ENCODE measurements around the gene PODXL. TPM values are rescaled to one million over a fixed set of nuclear protein-coding genes. Genes with fewer than 3 reads are reported as not detected.

Gene PODXL
- total RNA-seq, 2 experiments from 2014 or later: 1.3 to 1.5 TPM

DNA sequence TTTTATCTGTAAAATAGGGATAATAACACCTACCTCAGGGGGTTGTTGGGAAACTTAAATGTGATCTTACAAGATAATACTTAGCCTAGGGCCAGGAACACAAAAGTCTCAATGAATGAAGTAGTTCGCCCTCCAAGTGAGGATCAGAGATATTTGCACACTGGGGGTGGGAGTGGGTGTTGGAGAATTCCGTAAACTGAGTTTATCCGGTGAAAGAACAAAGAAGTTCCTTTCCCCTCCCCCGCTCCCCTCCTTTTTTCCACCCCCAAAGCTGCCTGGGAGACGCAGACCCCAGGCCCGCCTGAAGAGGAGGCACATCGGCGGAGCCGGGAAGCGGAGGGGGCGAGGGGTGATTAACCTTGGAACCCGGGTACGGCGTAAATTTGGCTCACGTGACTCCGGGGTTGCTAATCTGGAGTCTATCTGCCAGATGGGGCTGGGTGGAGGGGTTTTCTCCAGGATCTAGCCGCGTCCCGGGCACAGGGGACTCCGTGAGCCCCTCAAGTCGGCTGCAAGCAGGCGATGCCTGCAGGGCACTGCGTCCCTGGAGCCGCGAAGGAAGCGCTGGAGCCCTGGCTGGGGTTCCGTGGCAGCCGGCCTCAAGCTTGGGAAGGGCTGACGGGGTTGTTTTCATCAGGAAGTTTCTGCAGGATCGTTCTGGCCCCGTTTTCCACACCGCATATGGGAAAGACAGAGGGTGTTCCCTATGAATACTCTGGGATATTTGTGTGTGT, 1.4 kb upstream of the PODXL start:
- ChIA-PET CTCF (interaction anchor here (0.8 kb wide), 1 partner anchor 12 kb away, joined by 4 read pairs; no protein-coding TSS in a partner anchor), POLR2A (no interaction called here)
- ATAC-seq (no peak), DNase-seq (no peak)
- no peak overlapping the region for H3K27ac Mint-ChIP-seq
- peaks cover 57% of the 10 kb centered on the region for H3K27me3 Mint-ChIP-seq (ENCODE audit: low read depth)
- peak overlapping the region; percentile 56 for H3K4me3 Mint-ChIP-seq
- H3K9me3 Mint-ChIP-seq (ENCODE audit: insufficient read depth): no peaks in the 10 kb centered on the region
- H3K36me3 Mint-ChIP-seq (ENCODE audit: low read depth): no peaks in the 10 kb centered on the region
- H3K4me1 Mint-ChIP-seq (ENCODE audit: low read depth): peaks cover 16% of the 10 kb centered on the region

DNA sequence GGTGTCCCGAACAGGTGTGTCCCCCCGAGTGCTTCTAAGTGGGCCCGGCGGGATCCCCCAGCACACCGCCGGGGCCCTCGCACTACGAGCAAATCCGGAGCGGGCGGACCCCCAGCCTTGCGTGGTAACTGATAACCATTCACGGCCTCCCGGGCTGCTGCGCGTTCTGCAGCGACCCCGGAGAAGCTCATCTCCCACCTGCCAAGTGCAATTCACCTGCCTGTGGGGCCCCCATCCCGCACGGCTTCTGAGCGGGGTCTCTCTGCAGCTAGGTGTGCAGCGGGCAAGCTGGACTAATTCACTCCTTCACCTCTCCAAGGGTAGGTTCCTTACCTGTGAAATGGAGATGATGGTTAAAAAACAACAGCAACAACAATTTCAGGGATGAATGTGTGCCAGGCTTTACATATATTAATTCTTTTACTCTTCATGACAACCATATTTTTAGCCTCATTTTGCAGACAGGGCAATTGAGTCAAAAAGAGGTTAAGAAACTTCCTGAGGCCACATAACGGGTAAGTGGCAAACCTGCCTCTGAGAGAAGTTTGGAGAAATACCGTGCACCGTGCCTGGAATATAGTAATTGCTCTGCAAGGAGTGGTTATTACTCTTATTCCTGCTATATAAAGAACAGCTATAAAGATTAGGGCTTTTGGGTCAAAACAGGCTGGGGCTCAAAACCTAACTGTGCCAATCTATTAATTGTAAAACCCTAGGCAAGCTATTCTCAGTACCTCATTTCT, 652 bp upstream of the PODXL start:
- Mint-ChIP-seq H3K9me3 (ENCODE audit: insufficient read depth) (no peaks in the 10 kb centered on the region), H3K27me3 (ENCODE audit: low read depth) (peaks cover 57% of the 10 kb centered on the region), H3K4me1 (ENCODE audit: low read depth) (peaks cover 16% of the 10 kb centered on the region), H3K4me3 (peak overlapping the region; percentile 56), H3K36me3 (ENCODE audit: low read depth) (no peaks in the 10 kb centered on the region), H3K27ac (no peak overlapping the region)
- ChIA-PET CTCF (interaction anchor here (0.8 kb wide), 1 partner anchor 12 kb away, joined by 4 read pairs; no protein-coding TSS in a partner anchor), POLR2A (no interaction called here)
- ATAC-seq (no peak), DNase-seq (no peak)

DNA sequence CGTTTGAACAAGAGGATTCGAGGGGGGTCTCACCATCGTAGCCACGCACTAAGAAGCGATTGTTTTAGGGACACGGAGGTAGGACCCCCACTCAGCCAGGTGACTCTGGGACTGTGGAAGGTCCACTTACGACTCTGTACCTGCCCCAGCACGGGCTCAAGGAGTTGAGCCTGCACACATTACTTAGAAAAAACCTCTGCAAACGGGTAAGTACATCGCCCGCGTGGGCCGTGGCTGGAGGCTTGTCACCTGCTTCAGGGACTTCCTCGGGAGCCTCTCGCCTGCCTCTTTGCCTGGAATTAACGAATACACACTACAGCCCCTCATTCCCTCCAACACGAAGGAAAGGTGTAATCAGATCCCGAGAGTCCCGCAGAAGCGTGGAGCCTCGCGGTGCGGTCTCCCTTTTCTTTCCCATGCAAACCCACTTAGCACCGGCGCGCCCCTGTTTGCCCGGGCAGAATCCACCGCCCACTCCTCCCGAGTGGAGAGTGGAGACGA, 826 bp downstream of the PODXL start:
- peak; percentile 36 for DNase-seq
- Mint-ChIP-seq H3K36me3 (ENCODE audit: low read depth) (no peaks in the 10 kb centered on the region), H3K27ac (no peak overlapping the region), H3K27me3 (ENCODE audit: low read depth) (peaks cover 53% of the 10 kb centered on the region), H3K4me1 (ENCODE audit: low read depth) (peaks cover 16% of the 10 kb centered on the region), H3K4me3 (peak overlapping the region; percentile 61), H3K9me3 (ENCODE audit: insufficient read depth) (no peaks in the 10 kb centered on the region)
- POLR2A ChIA-PET: no interaction called here
- CTCF ChIA-PET: interaction anchor here (2.1 kb wide), 1 partner anchor 10 kb away, joined by 9 read pairs; no protein-coding TSS in a partner anchor
- ATAC-seq: no peak

DNA sequence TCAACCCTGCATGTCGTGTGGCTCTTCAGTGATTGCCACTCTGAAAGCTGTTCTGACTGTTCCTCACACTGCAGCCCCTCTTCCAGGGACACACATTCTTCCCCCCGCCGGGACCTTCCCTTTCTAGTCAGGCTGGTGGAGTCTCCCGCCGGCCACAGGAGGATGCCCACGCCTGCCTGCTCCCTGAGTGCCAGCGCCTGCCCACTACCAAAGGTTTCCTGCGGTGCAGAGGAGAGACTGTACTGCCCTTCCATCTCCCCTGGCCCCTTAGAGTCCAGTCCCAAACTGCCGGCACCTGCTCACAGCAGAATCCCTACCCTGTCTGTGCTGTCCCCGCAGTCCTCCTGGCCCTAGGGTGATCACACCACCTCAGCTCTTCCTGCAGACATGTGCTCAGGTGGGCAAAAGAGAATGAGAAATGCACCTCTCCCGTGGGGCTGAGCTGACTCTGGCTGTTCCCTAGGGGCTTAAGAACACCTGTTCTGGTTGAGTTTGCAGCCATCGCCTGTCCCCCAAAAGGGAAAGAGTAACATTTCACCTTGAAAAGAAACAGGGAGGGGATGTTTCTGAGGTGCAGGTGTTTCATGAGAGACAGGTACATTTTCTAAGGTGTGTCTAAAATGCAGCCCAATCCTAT, 1.4 kb downstream of the PODXL start:
- no peak overlapping the region for H3K27ac Mint-ChIP-seq
- no peak for DNase-seq
- peaks cover 49% of the 10 kb centered on the region for H3K27me3 Mint-ChIP-seq (ENCODE audit: low read depth)
- POLR2A ChIA-PET: no interaction called here
- peak overlapping the region; percentile 61 for H3K4me3 Mint-ChIP-seq
- H3K4me1 Mint-ChIP-seq (ENCODE audit: low read depth): peaks cover 16% of the 10 kb centered on the region
- no peaks in the 10 kb centered on the region for H3K36me3 Mint-ChIP-seq (ENCODE audit: low read depth)
- no peak for ATAC-seq
- no peaks in the 10 kb centered on the region for H3K9me3 Mint-ChIP-seq (ENCODE audit: insufficient read depth)
- CTCF ChIA-PET: interaction anchor here (1.0 to 2.1 kb wide), 3 partner anchors 9 to 16 kb away, joined by 3 to 9 read pairs (median 3); no protein-coding TSS in a partner anchor

DNA sequence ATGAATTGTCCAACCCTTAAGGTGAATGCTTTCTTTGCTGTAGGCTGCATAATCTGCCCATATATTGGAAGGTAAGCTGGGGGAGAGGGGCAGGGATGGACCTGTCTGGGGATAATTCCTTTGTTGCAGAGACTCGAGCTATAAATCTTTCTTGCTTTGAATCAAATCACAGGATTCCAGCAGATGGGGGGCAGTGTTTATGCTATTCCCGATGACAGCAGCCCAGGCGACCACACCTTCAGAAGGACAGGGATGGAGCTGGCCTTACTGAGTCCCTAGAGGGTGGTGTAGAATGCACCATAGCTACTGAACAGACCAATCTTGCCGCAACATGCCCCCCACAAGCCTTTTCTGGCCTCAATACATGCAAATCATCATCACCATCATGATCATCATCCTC, 2.5 kb downstream of the PODXL start:
- Mint-ChIP-seq H3K27me3 (ENCODE audit: low read depth) (peaks cover 46% of the 10 kb centered on the region), H3K9me3 (ENCODE audit: insufficient read depth) (no peaks in the 10 kb centered on the region), H3K4me3 (no peak overlapping the region), H3K36me3 (ENCODE audit: low read depth) (no peaks in the 10 kb centered on the region), H3K4me1 (ENCODE audit: low read depth) (peaks cover 16% of the 10 kb centered on the region), H3K27ac (no peak overlapping the region)
- ChIA-PET POLR2A (no interaction called here), CTCF (interaction anchor here (1.6 to 2.1 kb wide), 2 partner anchors 8 to 15 kb away, joined by 3 to 9 read pairs; no protein-coding TSS in a partner anchor)
- DNase-seq (no peak), ATAC-seq (no peak)

DNA sequence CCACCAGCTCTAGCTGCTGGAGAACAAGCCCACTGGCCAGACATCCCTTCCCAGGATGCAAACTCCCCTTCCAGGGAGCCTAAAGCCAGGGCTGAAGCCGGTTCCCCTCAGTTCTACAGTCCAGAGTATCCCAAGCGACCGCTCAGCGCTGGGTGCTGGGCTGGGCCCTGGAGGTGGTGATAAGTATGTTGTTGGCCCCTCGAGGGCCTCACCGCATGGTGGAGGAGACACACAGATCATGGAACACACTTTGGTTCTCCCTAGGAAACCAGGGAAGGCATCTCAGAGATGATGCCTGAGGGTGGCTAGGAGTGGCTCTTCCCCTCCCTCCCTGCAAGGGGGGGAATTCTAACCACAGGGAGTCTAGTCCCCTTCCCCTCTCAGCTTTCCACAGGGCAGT, 4.4 kb downstream of the PODXL start:
- ChIA-PET CTCF (interaction anchor here (0.6 kb wide), 1 partner anchor 237 kb away, joined by 3 read pairs; no protein-coding TSS in a partner anchor), POLR2A (no interaction called here)
- no peak for ATAC-seq
- H3K36me3 Mint-ChIP-seq (ENCODE audit: low read depth): no peaks in the 10 kb centered on the region
- peaks cover 10% of the 10 kb centered on the region for H3K4me1 Mint-ChIP-seq (ENCODE audit: low read depth)
- no peak overlapping the region for H3K4me3 Mint-ChIP-seq
- H3K27me3 Mint-ChIP-seq (ENCODE audit: low read depth): peaks cover 31% of the 10 kb centered on the region
- DNase-seq: no peak
- no peak overlapping the region for H3K27ac Mint-ChIP-seq
- H3K9me3 Mint-ChIP-seq (ENCODE audit: insufficient read depth): no peaks in the 10 kb centered on the region

DNA sequence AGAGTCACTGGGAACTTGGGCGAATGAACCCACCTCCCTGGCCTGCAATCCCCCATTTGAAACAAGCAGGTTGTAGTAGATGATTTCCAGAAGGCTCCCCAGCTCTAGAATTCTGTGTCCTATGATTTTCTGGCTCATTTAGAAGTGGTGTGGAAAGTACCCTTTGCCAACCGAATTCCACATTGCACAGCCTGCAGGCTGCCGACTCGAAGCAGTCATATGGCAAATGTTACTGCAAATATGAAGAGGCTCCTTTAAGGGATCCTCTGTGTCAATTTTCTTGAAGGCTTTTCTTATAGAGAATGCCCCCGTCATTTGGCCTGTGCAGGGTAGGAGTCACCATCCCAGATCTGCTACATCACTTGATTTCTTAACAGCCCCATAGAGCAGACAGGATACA, 5.6 kb downstream of the PODXL start:
- POLR2A ChIA-PET: no interaction called here
- no peaks in the 10 kb centered on the region for H3K9me3 Mint-ChIP-seq (ENCODE audit: insufficient read depth)
- DNase-seq: no peak

DNA sequence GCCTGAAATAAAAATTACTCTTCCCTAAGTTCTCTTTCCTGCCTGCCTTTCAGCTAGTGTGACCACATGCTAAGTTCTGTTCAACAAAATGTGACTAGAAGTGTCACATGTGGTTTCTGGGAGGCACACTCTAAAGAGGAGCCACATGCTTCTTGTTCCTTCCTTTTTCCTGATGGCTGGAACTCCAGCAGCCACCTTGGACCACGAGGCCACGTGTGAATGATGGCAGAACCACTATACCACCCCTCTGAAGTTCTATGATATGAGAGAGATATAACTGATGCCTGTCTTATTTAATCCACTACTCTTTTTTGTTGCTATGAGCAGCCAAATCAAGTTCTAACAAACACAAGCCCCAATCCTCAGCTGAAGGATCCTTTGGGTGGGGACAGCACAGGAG, 8.1 kb downstream of the PODXL start:
- ATAC-seq (no peak), DNase-seq (no peak)
- Mint-ChIP-seq H3K4me3 (no peak overlapping the region), H3K27me3 (ENCODE audit: low read depth) (peaks cover 6% of the 10 kb centered on the region), H3K27ac (no peak overlapping the region), H3K9me3 (ENCODE audit: insufficient read depth) (no peaks in the 10 kb centered on the region), H3K4me1 (ENCODE audit: low read depth) (peaks cover 12% of the 10 kb centered on the region), H3K36me3 (ENCODE audit: low read depth) (no peaks in the 10 kb centered on the region)
- ChIA-PET CTCF (interaction anchor here (1.1 to 2.8 kb wide), 3 partner anchors 14 to 106 kb away, joined by 3 to 8 read pairs (median 4); no protein-coding TSS in a partner anchor), POLR2A (no interaction called here)

More for the DNA sequence above, 5.6 kb downstream of the PODXL start:
- Mint-ChIP-seq H3K27ac (no peak overlapping the region), H3K4me3 (no peak overlapping the region), H3K27me3 (ENCODE audit: low read depth) (peaks cover 29% of the 10 kb centered on the region), H3K36me3 (ENCODE audit: low read depth) (no peaks in the 10 kb centered on the region), H3K4me1 (ENCODE audit: low read depth) (peaks cover 11% of the 10 kb centered on the region)
- CTCF ChIA-PET: no interaction called here
- no peak for ATAC-seq

DNA sequence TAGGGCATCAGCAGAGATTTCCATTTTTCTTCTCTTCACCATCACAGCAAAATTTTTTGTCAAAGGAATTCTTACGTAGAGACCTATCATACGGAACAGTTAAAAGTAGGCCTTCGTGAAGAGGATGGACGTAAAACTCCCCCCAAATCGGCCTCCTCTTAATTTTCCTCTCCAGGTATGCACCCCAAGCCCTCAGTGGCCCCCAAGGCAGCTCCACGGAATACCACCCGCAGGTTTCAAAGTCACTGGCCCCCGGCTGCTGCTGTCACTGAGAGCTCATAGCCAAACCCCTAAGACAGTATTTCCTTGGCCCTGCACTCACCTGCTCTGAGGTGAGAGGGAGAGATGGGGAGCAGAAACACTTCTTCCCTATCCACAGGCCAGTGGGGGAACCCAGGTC, 8.8 kb downstream of the PODXL start:
- Mint-ChIP-seq H3K36me3 (ENCODE audit: low read depth) (no peaks in the 10 kb centered on the region), H3K4me1 (ENCODE audit: low read depth) (peaks cover 12% of the 10 kb centered on the region), H3K27ac (no peak overlapping the region), H3K27me3 (ENCODE audit: low read depth) (peaks cover 3% of the 10 kb centered on the region), H3K9me3 (ENCODE audit: insufficient read depth) (no peaks in the 10 kb centered on the region), H3K4me3 (no peak overlapping the region)
- CTCF ChIA-PET: interaction anchor here (0.9 to 2.8 kb wide), 7 partner anchors 11 to 566 kb away, joined by 3 to 8 read pairs (median 4); no protein-coding TSS in a partner anchor
- POLR2A ChIA-PET: no interaction called here
- ATAC-seq (no peak), DNase-seq (no peak)

DNA sequence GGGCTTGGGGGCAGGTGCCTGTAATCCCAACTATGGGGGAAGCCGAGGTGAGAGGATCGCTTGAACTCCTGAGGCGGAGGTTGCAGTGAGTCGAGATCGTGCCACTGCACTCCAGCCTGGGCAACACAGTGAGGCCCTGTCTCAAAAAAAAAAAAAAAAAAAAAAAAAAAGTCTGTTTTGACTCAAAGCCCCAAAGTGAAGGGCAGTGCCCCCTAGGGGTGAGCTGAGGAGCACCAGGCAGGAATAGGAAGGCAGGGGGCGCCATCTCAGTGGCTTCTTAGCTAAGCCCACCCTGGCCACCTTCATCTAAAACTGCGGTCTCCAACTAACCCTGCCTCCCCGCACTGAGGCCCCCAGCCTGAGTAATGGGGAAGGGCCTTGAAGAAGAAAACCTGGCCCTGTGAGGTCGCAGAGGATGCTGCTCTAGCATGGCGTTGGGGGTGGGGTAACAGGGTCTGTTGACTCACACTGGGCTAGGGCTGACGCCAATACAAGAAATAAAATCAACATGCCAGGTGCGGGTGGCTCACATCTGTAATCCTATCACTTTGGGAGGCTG, 9.8 kb downstream of the PODXL start:
- ChIA-PET POLR2A (no interaction called here), CTCF (interaction anchor here (1.0 to 2.8 kb wide), 15 partner anchors 8 to 565 kb away, joined by 3 to 9 read pairs (median 5); no protein-coding TSS in a partner anchor)
- H3K4me3 Mint-ChIP-seq: no peak overlapping the region
- ATAC-seq: peak; percentile 25
- peaks cover 3% of the 10 kb centered on the region for H3K27me3 Mint-ChIP-seq (ENCODE audit: low read depth)
- peaks cover 12% of the 10 kb centered on the region for H3K4me1 Mint-ChIP-seq (ENCODE audit: low read depth)
- H3K9me3 Mint-ChIP-seq (ENCODE audit: insufficient read depth): no peaks in the 10 kb centered on the region
- H3K36me3 Mint-ChIP-seq (ENCODE audit: low read depth): no peaks in the 10 kb centered on the region
- H3K27ac Mint-ChIP-seq: no peak overlapping the region
- peak; percentile 60 for DNase-seq

DNA sequence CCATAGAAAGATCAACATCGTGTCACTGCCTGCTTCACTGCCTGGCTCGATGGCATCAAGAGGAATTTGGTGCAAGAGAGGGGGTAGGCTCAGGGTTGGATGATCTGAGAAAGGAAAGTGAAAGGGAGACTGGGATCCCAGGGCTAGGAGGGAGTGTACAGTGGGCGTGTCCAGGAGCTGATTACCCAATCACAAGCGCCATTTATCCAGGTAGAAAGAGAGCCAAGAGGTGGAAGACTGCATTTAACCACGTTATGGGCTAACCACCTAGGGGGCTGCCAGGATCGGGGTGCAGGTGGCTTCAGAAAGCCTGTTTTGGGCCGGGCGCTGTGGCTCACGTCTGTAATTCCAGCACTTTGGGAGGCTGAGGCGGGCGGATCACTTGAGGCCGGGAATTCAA, 10.3 kb downstream of the PODXL start:
- H3K9me3 Mint-ChIP-seq (ENCODE audit: insufficient read depth): no peaks in the 10 kb centered on the region

More for the DNA sequence above, 10.3 kb downstream of the PODXL start:
- ATAC-seq (no peak), DNase-seq (no peak)
- POLR2A ChIA-PET: no interaction called here
- CTCF ChIA-PET: interaction anchor here (1.1 to 2.8 kb wide), 14 partner anchors 9 to 109 kb away, joined by 3 to 9 read pairs (median 5); no protein-coding TSS in a partner anchor
- H3K4me3 Mint-ChIP-seq: no peak overlapping the region
- no peak overlapping the region for H3K27ac Mint-ChIP-seq
- H3K27me3 Mint-ChIP-seq (ENCODE audit: low read depth): peaks cover 3% of the 10 kb centered on the region
- no peaks in the 10 kb centered on the region for H3K36me3 Mint-ChIP-seq (ENCODE audit: low read depth)
- H3K4me1 Mint-ChIP-seq (ENCODE audit: low read depth): peaks cover 12% of the 10 kb centered on the region
